SK-N-SH treated with all-trans-retinoic acid at 6 μM for 48 hours (cell line): Measurements from ENCODE around the gene LRMDA.

Experiments used
- ATAC-seq: fragments of 200-7000 bp; cut with Tn5 transposase; 3 replicates; pipeline ENCODE4 v1.9.1; 2020; ENCODE audit warnings: mild to moderate bottlenecking, moderate library complexity
- ARNTL ChIP-seq: fragments of 450-650 bp; formaldehyde crosslinking; IDR thresholded peaks from 2 replicates; pipeline ENCODE4 v1.5.0; 2020; ENCODE audit warnings: low read depth, mild to moderate bottlenecking, moderate library complexity, borderline replicate concordance
- BACH2 ChIP-seq: fragments of 250-450 bp; sonication (Bioruptor Pico); IDR thresholded peaks from 2 replicates; pipeline ENCODE4 v1.9.0; 2021; ENCODE audit warnings: mild to moderate bottlenecking, borderline replicate concordance
- ESRRG ChIP-seq: fragments of 250-450 bp; sonication (Bioruptor Pico); IDR thresholded peaks from 2 replicates; pipeline ENCODE4 v1.6.1; 2021; ENCODE audit warnings: mild to moderate bottlenecking
- GLIS3 ChIP-seq: fragments of 250-450 bp; sonication (Bioruptor Pico); IDR thresholded peaks from 2 replicates; pipeline ENCODE4 v1.5.0; 2020; ENCODE audit warnings: mild to moderate bottlenecking, moderate library complexity
- ISL1 ChIP-seq: fragments of 250-450 bp; sonication (Bioruptor Pico); IDR thresholded peaks from 2 replicates; pipeline ENCODE4 v2.1.2; 2022; ENCODE audit warnings: mild to moderate bottlenecking, moderate library complexity
- OSR1 ChIP-seq: fragments of 250-450 bp; sonication (Bioruptor Pico); IDR thresholded peaks from 2 replicates; pipeline ENCODE4 v1.8.0; 2022; ENCODE audit warnings: moderate library complexity, mild to moderate bottlenecking, inconsistent platforms
- SNAI2 ChIP-seq: fragments of 250-450 bp; sonication (Bioruptor Pico); IDR thresholded peaks from 2 replicates; pipeline ENCODE4 v1.5.0; 2020; ENCODE audit warnings: mild to moderate bottlenecking, moderate library complexity
- TOX ChIP-seq: fragments of 250-450 bp; sonication (Bioruptor Pico); IDR thresholded peaks from 2 replicates; pipeline ENCODE4 v1.8.0; 2021; ENCODE audit warnings: mild to moderate bottlenecking, moderate library complexity, borderline replicate concordance
- ZFP3 ChIP-seq: fragments of 250-450 bp; sonication (Bioruptor Pico); IDR thresholded peaks from 2 replicates; pipeline ENCODE4 v1.5.0; 2020; ENCODE audit warnings: mild to moderate bottlenecking, moderate library complexity
- ZFP30 ChIP-seq: fragments of 450-650 bp; formaldehyde crosslinking; IDR thresholded peaks from 2 replicates; pipeline ENCODE4 v1.5.0; 2022; ENCODE audit warnings: mild to moderate bottlenecking, moderate library complexity
- ZNF565 ChIP-seq: fragments of 450-650 bp; formaldehyde crosslinking; conservative IDR thresholded peaks from 2 replicates; pipeline ENCODE4 v1.5.0; 2020; ENCODE audit warnings: low read depth, mild to moderate bottlenecking, moderate library complexity
- ZNF70 ChIP-seq: fragments of 450-650 bp; formaldehyde crosslinking; IDR thresholded peaks from 2 replicates; pipeline ENCODE4 v1.5.0; 2020; ENCODE audit warnings: mild to moderate bottlenecking, moderate library complexity
- ZNF8 ChIP-seq: fragments of 450-650 bp; formaldehyde crosslinking; IDR thresholded peaks from 2 replicates; pipeline ENCODE4 v1.5.0; 2020; ENCODE audit warnings: mild to moderate bottlenecking, moderate library complexity
- TF ChIP-seq, protein P1 (sequence below): fragments of 250-450 bp; sonication (Bioruptor Pico); IDR thresholded peaks from 2 replicates; pipeline ENCODE4 v1.5.1; 2021; ENCODE audit warnings: mild to moderate bottlenecking, moderate library complexity
- TF ChIP-seq, protein P2 (sequence below): fragments of 250-450 bp; sonication (Bioruptor Pico); IDR thresholded peaks from 2 replicates; pipeline ENCODE4 v1.5.1; 2020; ENCODE audit warnings: low read depth, mild to moderate bottlenecking, moderate library complexity
- TF ChIP-seq, protein P3 (sequence below): fragments of 250-450 bp; sonication (Bioruptor Pico); IDR thresholded peaks from 2 replicates; pipeline ENCODE4 v1.8.0; 2021; ENCODE audit warnings: low read depth, mild to moderate bottlenecking, moderate library complexity, borderline replicate concordance
- TF ChIP-seq, protein P4 (sequence below): fragments of 250-450 bp; sonication (Bioruptor Pico); IDR thresholded peaks from 2 replicates; pipeline ENCODE4 v1.8.0; 2020; ENCODE audit warnings: mild to moderate bottlenecking, moderate library complexity, borderline replicate concordance

The LRMDA gene

DNA sequence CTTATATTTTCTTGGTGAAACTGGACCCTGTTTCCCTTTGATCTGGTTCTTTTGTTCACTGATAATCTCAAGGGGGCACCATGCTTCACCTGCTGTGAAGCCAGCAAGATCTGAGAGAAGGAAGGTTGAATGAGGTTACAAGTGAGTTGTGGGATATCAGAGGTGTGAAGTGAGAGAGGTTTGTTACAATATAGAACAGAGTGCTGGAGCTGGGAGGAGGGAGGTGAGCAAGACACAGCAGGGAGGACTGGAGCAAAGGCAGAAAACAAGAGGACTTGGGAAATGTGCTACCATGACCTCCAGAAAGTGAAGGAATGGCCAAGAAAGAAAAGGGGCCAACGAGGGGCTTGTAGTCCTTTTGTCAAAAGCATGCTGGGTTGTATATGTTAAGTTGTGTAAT lies 156.6 kb downstream of the LRMDA start:
- TF ChIP-seq ARNTL (CRISPR knock-in tag) = no peak
- TF ChIP-seq ISL1 (CRISPR knock-in tag) = no peak
- TF ChIP-seq, protein P1, sequence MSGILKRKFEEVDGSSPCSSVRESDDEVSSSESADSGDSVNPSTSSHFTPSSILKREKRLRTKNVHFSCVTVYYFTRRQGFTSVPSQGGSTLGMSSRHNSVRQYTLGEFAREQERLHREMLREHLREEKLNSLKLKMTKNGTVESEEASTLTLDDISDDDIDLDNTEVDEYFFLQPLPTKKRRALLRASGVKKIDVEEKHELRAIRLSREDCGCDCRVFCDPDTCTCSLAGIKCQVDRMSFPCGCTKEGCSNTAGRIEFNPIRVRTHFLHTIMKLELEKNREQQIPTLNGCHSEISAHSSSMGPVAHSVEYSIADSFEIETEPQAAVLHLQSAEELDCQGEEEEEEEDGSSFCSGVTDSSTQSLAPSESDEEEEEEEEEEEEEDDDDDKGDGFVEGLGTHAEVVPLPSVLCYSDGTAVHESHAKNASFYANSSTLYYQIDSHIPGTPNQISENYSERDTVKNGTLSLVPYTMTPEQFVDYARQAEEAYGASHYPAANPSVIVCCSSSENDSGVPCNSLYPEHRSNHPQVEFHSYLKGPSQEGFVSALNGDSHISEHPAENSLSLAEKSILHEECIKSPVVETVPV = no peak
- no peak for TF ChIP-seq GLIS3
- no peak for TF ChIP-seq ZNF70
- TF ChIP-seq BACH2 (CRISPR knock-in tag) = no peak
- no peak for TF ChIP-seq ZNF565 (CRISPR knock-in tag)
- no peak for TF ChIP-seq ZFP30 (CRISPR knock-in tag)
- TF ChIP-seq, protein P2, sequence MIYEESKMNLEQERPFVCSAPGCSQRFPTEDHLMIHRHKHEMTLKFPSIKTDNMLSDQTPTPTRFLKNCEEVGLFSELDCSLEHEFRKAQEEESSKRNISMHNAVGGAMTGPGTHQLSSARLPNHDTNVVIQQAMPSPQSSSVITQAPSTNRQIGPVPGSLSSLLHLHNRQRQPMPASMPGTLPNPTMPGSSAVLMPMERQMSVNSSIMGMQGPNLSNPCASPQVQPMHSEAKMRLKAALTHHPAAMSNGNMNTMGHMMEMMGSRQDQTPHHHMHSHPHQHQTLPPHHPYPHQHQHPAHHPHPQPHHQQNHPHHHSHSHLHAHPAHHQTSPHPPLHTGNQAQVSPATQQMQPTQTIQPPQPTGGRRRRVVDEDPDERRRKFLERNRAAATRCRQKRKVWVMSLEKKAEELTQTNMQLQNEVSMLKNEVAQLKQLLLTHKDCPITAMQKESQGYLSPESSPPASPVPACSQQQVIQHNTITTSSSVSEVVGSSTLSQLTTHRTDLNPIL (CRISPR knock-in tag) = no peak
- TF ChIP-seq SNAI2 (CRISPR knock-in tag) = no peak
- no peak for ATAC-seq

DNA sequence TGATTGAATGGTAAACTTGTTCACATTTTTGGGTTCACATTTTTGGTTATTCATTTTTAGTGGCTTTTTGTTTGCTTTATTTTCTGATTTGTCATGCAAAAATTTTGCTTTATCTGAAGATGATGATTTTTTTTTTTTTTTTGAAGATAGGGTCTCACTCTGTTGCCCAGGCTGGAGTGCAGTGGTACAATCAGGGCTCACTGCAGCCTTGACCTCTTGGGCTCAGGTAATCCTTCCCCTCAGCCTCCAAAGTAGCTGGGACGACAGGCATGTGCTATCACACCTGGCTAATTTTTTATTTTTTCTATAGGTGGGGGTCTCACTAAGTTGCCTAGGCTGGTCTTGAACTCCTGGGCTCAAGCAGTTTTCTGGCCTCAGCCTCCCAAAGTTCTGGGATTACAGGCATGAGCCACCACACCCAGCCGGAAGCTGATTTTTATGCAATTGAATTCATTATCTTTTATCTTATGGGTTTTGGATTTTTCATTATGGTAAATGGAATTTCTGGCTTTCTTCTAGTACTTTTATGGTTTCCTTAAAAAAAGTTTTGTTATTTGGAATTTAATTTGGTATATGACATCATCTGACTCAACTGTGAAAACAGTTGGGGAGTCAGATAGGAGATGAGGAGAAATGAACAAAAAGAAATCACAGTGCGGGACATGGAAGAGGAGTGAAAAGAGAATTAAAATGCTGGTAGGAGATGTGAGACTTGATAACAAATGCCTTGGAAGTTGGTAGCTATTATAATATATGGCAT lies 158.7 kb downstream of the LRMDA start:
- ATAC-seq = no peak
- TF ChIP-seq, protein P1 = no peak
- TF ChIP-seq GLIS3 = no peak
- TF ChIP-seq TOX (CRISPR knock-in tag) = no peak
- TF ChIP-seq, protein P3, sequence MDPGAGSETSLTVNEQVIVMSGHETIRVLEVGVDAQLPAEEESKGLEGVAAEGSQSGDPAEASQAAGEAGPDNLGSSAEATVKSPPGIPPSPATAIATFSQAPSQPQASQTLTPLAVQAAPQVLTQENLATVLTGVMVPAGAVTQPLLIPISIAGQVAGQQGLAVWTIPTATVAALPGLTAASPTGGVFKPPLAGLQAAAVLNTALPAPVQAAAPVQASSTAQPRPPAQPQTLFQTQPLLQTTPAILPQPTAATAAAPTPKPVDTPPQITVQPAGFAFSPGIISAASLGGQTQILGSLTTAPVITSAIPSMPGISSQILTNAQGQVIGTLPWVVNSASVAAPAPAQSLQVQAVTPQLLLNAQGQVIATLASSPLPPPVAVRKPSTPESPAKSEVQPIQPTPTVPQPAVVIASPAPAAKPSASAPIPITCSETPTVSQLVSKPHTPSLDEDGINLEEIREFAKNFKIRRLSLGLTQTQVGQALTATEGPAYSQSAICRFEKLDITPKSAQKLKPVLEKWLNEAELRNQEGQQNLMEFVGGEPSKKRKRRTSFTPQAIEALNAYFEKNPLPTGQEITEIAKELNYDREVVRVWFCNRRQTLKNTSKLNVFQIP (CRISPR knock-in tag) = no peak
- TF ChIP-seq ESRRG (CRISPR knock-in tag) = no peak
- TF ChIP-seq, protein P4, sequence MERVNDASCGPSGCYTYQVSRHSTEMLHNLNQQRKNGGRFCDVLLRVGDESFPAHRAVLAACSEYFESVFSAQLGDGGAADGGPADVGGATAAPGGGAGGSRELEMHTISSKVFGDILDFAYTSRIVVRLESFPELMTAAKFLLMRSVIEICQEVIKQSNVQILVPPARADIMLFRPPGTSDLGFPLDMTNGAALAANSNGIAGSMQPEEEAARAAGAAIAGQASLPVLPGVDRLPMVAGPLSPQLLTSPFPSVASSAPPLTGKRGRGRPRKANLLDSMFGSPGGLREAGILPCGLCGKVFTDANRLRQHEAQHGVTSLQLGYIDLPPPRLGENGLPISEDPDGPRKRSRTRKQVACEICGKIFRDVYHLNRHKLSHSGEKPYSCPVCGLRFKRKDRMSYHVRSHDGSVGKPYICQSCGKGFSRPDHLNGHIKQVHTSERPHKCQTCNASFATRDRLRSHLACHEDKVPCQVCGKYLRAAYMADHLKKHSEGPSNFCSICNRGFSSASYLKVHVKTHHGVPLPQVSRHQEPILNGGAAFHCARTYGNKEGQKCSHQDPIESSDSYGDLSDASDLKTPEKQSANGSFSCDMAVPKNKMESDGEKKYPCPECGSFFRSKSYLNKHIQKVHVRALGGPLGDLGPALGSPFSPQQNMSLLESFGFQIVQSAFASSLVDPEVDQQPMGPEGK = no peak
- no peak for TF ChIP-seq ZNF565 (CRISPR knock-in tag)
- TF ChIP-seq BACH2 (CRISPR knock-in tag) = no peak
- TF ChIP-seq ISL1 (CRISPR knock-in tag) = no peak
- TF ChIP-seq ZFP30 (CRISPR knock-in tag) = no peak

DNA sequence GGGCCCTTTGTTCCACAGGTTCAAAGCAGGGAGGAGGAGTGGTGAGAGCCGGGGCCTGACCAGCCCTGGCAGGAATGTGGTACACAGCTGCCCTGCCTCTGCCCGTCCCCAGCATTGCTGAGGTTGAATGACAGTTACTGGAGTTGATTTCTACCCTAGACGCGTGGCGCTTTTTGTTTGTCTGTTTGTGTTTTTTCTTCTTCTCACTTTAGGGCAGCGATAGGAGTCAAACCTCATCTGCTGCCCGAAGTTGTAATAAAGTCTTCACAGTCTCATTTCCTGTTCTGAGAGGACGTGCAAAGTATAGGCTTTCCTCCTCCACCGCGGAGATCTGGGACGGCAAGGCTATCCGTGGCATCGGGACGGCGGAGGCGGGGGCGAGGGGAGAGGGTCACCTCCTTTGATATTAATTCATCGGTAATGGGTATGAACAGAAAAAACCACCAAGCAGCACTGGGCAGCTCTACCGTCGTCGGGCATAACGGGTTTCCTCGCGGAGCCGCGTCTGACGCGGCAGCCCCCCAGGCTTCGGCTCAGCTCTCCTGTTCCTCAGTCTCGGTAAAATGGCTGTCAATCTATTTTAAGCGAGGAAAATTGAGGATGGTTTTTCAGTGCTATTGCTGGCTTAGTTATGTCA lies 160.8 kb downstream of the LRMDA start:
- TF ChIP-seq OSR1 (CRISPR knock-in tag) (no peak), ISL1 (CRISPR knock-in tag) (no peak)
- ATAC-seq = no peak

DNA sequence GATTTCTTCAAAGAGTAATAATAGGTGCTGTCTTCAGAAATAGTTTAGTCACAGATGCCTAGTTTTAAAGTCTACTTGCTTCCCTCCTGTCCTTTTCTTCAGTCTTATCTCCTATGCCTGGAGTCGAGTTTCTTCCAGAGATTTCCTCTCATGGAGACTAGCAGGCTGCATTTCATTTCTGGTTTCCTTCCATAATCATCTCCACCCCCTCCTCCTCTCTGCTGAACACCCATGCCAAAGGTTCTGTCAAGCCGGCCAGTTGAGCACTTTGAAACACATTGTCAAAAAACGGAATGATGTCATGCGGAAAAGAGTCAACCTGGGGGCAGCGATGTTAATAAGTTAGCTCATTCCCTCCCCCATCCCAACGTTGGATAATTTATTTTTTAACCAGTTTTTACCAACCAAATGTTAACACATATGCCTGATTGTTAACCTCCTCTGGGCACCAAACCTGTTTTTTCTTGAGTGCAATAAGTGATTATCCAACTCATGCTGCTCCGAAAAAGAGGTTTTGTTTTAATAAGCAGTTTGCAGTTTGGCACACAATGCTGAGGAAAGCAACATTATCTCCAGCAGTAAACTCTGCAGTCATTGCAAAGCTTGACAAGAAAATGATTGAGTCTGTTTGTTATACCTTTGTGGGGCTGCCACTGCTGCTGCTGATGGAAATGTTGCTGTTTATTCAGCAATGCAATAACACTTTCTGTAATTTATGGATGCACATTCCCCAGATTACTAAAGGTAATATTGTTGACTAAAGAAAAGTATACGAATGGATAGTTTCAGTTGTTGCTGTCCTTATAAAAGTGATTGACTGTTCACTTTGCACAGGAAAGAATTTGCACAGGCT lies 161.6 kb downstream of the LRMDA start:
- ATAC-seq = no peak
- TF ChIP-seq ESRRG (CRISPR knock-in tag) (no peak), SNAI2 (CRISPR knock-in tag) (no peak), BACH2 (CRISPR knock-in tag) (no peak), ZFP30 (CRISPR knock-in tag) (no peak), ZFP3 (CRISPR knock-in tag) (no peak), GLIS3 (no peak), ZNF565 (CRISPR knock-in tag) (no peak), TOX (CRISPR knock-in tag) (no peak), ZNF8 (no peak), ISL1 (CRISPR knock-in tag) (no peak)
- TF ChIP-seq, protein P1 = no peak
- TF ChIP-seq, protein P2 (CRISPR knock-in tag) = no peak
- TF ChIP-seq, all 23 proteins: peak for 0
